Measurements from ENCODE around the gene KIFBP. TPM values are rescaled to one million over a fixed set of nuclear protein-coding genes. Genes with fewer than 3 reads are reported as not detected.

KIFBP gene
- total and polyA plus RNA-seq, 4 donors: 10.9 to 27.9 (median 16.4) TPM

- no peaks in the 10 kb centered on the region for H3K9me3 ChIP-seq (ENCODE audit: control insufficient read depth in 4 of 4, insufficient read depth in 3 of 4, low read length in 3 of 4)
- no peaks in the 10 kb centered on the region for H3K4me1 ChIP-seq (ENCODE audit: control insufficient read depth in 5 of 5, insufficient read depth in 5 of 5, low read length in 5 of 5)
- 83 to 90% methylated on average over 3 of the region's 3 CpGs for WGBS, 2 donors
- TF ChIP-seq CTCF (IDR thresholded peaks at IDR 0.05; ENCODE audit: control extremely low read depth, extremely low read depth): no peak
- H3K36me3 ChIP-seq (ENCODE audit: control insufficient read depth in 4 of 4, insufficient read depth in 4 of 4, low read length in 4 of 4): peaks cover 10 to 13% (median 12%) of the 10 kb centered on the region in 4 donors
- no peak overlapping the region for H3K9ac ChIP-seq (ENCODE audit: insufficient read depth in 1 of 2, low read length in 2 of 2)
- no peak overlapping the region for H3K4me3 ChIP-seq
- DNase-seq (no peak), ATAC-seq (ENCODE audit: insufficient read depth, low FRiP score) (no peak)
- no peaks in the 10 kb centered on the region for H3K27me3 ChIP-seq (ENCODE audit: control insufficient read depth in 3 of 3, insufficient read depth in 3 of 3, low read length in 2 of 3)
- no peak overlapping the region for H3K27ac ChIP-seq (ENCODE audit: low read depth in 1 of 2, low read length in 1 of 2)
Observed at GRCh38 chr10:69018613-69019012, 30.0 kb downstream of the KIFBP start.

DNA sequence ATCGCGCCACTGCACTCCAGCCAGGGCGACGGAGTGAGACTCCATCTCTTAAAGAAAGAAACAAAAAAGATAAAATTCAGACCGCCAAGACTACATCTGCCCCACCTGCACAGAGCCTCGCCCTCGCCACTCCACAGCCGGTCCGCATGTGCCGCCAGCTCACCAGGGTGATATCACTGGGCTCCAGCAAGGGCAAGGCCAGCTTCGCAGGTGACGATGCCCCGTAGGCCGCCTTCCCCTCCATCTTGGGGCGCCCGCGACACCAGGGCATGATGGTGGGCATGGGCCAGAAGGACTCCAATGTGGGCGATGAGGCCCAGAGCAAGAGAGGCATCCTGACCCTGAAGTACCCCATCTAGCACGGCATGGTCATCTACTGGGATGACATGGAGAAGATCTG lies 34.0 kb downstream of the KIFBP start:
- no peak for DNase-seq
- ATAC-seq (ENCODE audit: insufficient read depth, low FRiP score): no peak
- Histone ChIP-seq H3K9me3 (ENCODE audit: control insufficient read depth in 4 of 4, insufficient read depth in 3 of 4, low read length in 3 of 4) (no peaks in the 10 kb centered on the region), H3K4me3 (no peak overlapping the region), H3K9ac (ENCODE audit: insufficient read depth in 1 of 2, low read length in 2 of 2) (no peak overlapping the region), H3K27ac (ENCODE audit: low read depth in 1 of 2, low read length in 1 of 2) (no peak overlapping the region), H3K4me1 (ENCODE audit: control insufficient read depth in 5 of 5, insufficient read depth in 5 of 5, low read length in 5 of 5) (no peaks in the 10 kb centered on the region), H3K36me3 (ENCODE audit: control insufficient read depth in 4 of 4, insufficient read depth in 4 of 4, low read length in 4 of 4) (peaks cover 0 to 4% (median under 1%) of the 10 kb centered on the region in 4 donors), H3K27me3 (ENCODE audit: control insufficient read depth in 3 of 3, insufficient read depth in 3 of 3, low read length in 2 of 3) (no peaks in the 10 kb centered on the region)
- 98% methylated on average over 19 of the region's 19 CpGs for WGBS, 2 donors
- no peak for TF ChIP-seq CTCF (IDR thresholded peaks at IDR 0.05; ENCODE audit: control extremely low read depth, extremely low read depth)

GRCh38 chr10:69025370-69025896 lies 36.8 kb downstream of the KIFBP start:
- no peaks in the 10 kb centered on the region for H3K9me3 ChIP-seq (ENCODE audit: control insufficient read depth in 4 of 4, insufficient read depth in 3 of 4, low read length in 3 of 4)
- H3K4me3 ChIP-seq: no peak overlapping the region
- H3K27me3 ChIP-seq (ENCODE audit: control insufficient read depth in 3 of 3, insufficient read depth in 3 of 3, low read length in 2 of 3): no peaks in the 10 kb centered on the region
- H3K27ac ChIP-seq (ENCODE audit: low read depth in 1 of 2, low read length in 1 of 2): no peak overlapping the region
- H3K36me3 ChIP-seq (ENCODE audit: control insufficient read depth in 4 of 4, insufficient read depth in 4 of 4, low read length in 4 of 4): no peaks in the 10 kb centered on the region
- H3K9ac ChIP-seq (ENCODE audit: insufficient read depth in 1 of 2, low read length in 2 of 2): no peak overlapping the region
- DNase-seq: no peak
- WGBS, 2 donors: 80 to 89% methylated on average over 4 of the region's 4 CpGs
- H3K4me1 ChIP-seq (ENCODE audit: control insufficient read depth in 5 of 5, insufficient read depth in 5 of 5, low read length in 5 of 5): no peaks in the 10 kb centered on the region
- no peak for ATAC-seq (ENCODE audit: insufficient read depth, low FRiP score)
- TF ChIP-seq CTCF (IDR thresholded peaks at IDR 0.05; ENCODE audit: control extremely low read depth, extremely low read depth): no peak

DNA sequence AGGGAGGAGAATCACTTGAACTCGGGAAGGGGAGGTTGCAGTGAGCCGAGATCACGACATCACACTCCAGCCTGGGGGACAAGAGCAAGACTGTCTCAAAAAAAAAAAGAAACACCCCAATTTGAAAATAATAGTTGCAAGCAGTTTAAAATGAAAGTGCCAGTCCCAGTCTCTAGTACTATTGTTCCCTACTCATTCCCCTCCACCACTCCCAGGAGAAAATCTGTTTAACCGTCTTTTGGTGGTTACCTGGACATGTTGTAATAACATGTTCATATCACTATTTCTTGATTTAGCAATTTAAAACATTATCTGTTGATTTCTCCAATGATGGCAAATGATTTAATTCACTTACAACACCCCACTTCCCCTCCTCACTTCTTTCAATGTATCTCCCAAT lies 44.7 kb downstream of the KIFBP start:
- DNase-seq (no peak), ATAC-seq (ENCODE audit: insufficient read depth, low FRiP score) (no peak)
- Histone ChIP-seq H3K9me3 (ENCODE audit: control insufficient read depth in 4 of 4, insufficient read depth in 3 of 4, low read length in 3 of 4) (no peaks in the 10 kb centered on the region), H3K4me1 (ENCODE audit: control insufficient read depth in 5 of 5, insufficient read depth in 5 of 5, low read length in 5 of 5) (no peaks in the 10 kb centered on the region), H3K9ac (ENCODE audit: insufficient read depth in 1 of 2, low read length in 2 of 2) (no peak overlapping the region), H3K36me3 (ENCODE audit: control insufficient read depth in 4 of 4, insufficient read depth in 4 of 4, low read length in 4 of 4) (no peaks in the 10 kb centered on the region), H3K4me3 (no peak overlapping the region), H3K27ac (ENCODE audit: low read depth in 1 of 2, low read length in 1 of 2) (no peak overlapping the region), H3K27me3 (ENCODE audit: control insufficient read depth in 3 of 3, insufficient read depth in 3 of 3, low read length in 2 of 3) (no peaks in the 10 kb centered on the region)
- TF ChIP-seq CTCF (IDR thresholded peaks at IDR 0.05; ENCODE audit: control extremely low read depth, extremely low read depth): no peak
- WGBS, 2 donors: 63 to 80% methylated on average over 4 of the region's 4 CpGs
